HCT116 (cell line): ENCODE measurements around the gene TPST1. TPM values are rescaled to one million over a fixed set of nuclear protein-coding genes. Genes with fewer than 3 reads are reported as not detected.

Source experiments
- ATAC-seq: fragments of 200-7000 bp; cut with Tn5 transposase; 2 replicates; pipeline ENCODE4 v1.9.1; 2020; ENCODE audit warnings: mild to moderate bottlenecking, moderate library complexity
- BruUV-seq: library from RNA; stranded (reverse); fragments of 400-500 nt; replicated peaks from 2 replicates; lab custom pipeline; 2021; lab: Mats Ljungman, UMichigan
- CTCF ChIA-PET: fragments of 300-600 bp; sonication (Branson Sonifier 250); formaldehyde crosslinking; loops from one replicate; lab custom pipeline; 2021; ENCODE audit warnings: antibody characterized with exemption; lab: Charles Lee
- POLR2A ChIA-PET: fragments of 300-600, 350-600 bp; sonication (Branson Sonifier 250); formaldehyde crosslinking; loops from one replicate; lab custom pipeline; 2021; ENCODE audit warnings: antibody characterized with exemption; lab: Charles Lee
- RAD21 ChIA-PET, 2 experiments: fragments of 300-600 bp; sonication (Branson Sonifier 250); formaldehyde crosslinking; loops; one replicate each; lab custom pipeline; 2023; ENCODE audit warnings: low total read pairs in 2 of 2; ENCODE audit not compliant: uncharacterized antibody in 2 of 2, unreplicated experiment in 2 of 2, low non-redundant PET in 1 of 2; lab: Charles Lee
- DNase-seq: peaks from one replicate; pipeline ENCODE4 v3.0.0-alpha.2; 2010; ENCODE audit warnings: low read depth, low spot score
- H2AFZ ChIP-seq: fragments of 200-600 bp; shearing (Covaris generic), sonication (generic); 2 replicates; pipeline ENCODE4 v1.6.1; 2017; ENCODE audit warnings: low read depth, mixed run types, mixed read lengths, antibody characterized with exemption, low read length; ENCODE audit not compliant: poor library complexity, severe bottlenecking
- H3K27ac ChIP-seq: 2 replicates; pipeline ENCODE4 v1.5.1; 2012; ENCODE audit warnings: low read depth, low read length
- H3K27me3 ChIP-seq: fragments of 200-600 bp; sonication (generic); 2 replicates; pipeline ENCODE4 v1.6.1; 2016; ENCODE audit warnings: mixed run types, low read length, mixed read lengths; ENCODE audit not compliant: insufficient read depth
- H3K36me3 ChIP-seq, 2 experiments: fragments of 200-500 bp in 1 of 2; fragments of 200-600 bp in 1 of 2; sonication (Bioruptor generic) in 1 of 2; sonication (generic) in 1 of 2; 2 replicates each; pipeline versions ENCODE4 v1.5.1 to v1.6.1; 2014 to 2016; ENCODE audit warnings: low read length in 2 of 2, inconsistent platforms in 1 of 2, mixed read lengths in 1 of 2, mixed run types in 1 of 2; ENCODE audit not compliant: insufficient read depth in 2 of 2, control insufficient read depth in 1 of 2
- H3K4me1 ChIP-seq, 2 experiments: fragments of 200-600 bp in 1 of 2; sonication (generic) in 1 of 2; 2 replicates each; pipeline versions ENCODE4 v1.5.1 to v1.6.1; 2012 to 2017; ENCODE audit warnings: low read length in 2 of 2, inconsistent platforms in 1 of 2, mild to moderate bottlenecking in 1 of 2, mixed read lengths in 1 of 2, mixed run types in 1 of 2, moderate library complexity in 1 of 2; ENCODE audit not compliant: insufficient read depth in 2 of 2, control insufficient read depth in 1 of 2
- H3K4me2 ChIP-seq: fragments of 200-600 bp; sonication (generic); 2 replicates; pipeline ENCODE4 v1.6.1; 2017; ENCODE audit warnings: mixed run types, low read length, mixed read lengths
- H3K4me3 ChIP-seq, 2 experiments: fragments of 200-600 bp in 1 of 2; sonication (generic) in 1 of 2; replicated peaks in 1 of 2; 2 replicates each; pipeline ENCODE4 v1.5.1; 2011 to 2016; ENCODE audit warnings: low read length in 2 of 2, control low read depth in 1 of 2, low read depth in 1 of 2, mild to moderate bottlenecking in 1 of 2, mixed read lengths in 1 of 2, mixed run types in 1 of 2
- H3K79me2 ChIP-seq: fragments of 200-600 bp; sonication (generic); 2 replicates; pipeline ENCODE4 v1.6.1; 2017; ENCODE audit warnings: mild to moderate bottlenecking, mixed run types, low read length, moderate library complexity, mixed read lengths; ENCODE audit not compliant: insufficient read depth
- H3K9ac ChIP-seq: fragments of 200-600 bp; sonication (generic); 2 replicates; pipeline ENCODE4 v1.6.1; 2016; ENCODE audit warnings: low read length, mixed read lengths
- H3K9me2 ChIP-seq: fragments of 200-600 bp; sonication (generic), shearing (Covaris generic); 2 replicates; pipeline ENCODE4 v1.6.1; 2017; ENCODE audit warnings: mixed run types, mild to moderate bottlenecking, moderate library complexity; ENCODE audit not compliant: insufficient read depth
- H3K9me3 ChIP-seq, 2 experiments: fragments of 200-500 bp in 1 of 2; fragments of 200-600 bp in 1 of 2; sonication (Bioruptor generic) in 1 of 2; sonication (generic) in 1 of 2; 2 replicates each; pipeline ENCODE4 v1.6.1; 2014 to 2017; ENCODE audit warnings: low read length in 2 of 2, mixed read lengths in 2 of 2, inconsistent platforms in 1 of 2, low read depth in 1 of 2, mild to moderate bottlenecking in 1 of 2, mixed run types in 1 of 2, moderate library complexity in 1 of 2; ENCODE audit not compliant: control insufficient read depth in 1 of 2, insufficient read depth in 1 of 2
- H4K20me1 ChIP-seq: fragments of 200-600 bp; sonication (generic), shearing (Covaris generic); 2 replicates; pipeline ENCODE4 v1.6.1; 2017; ENCODE audit warnings: mixed run types, mild to moderate bottlenecking, moderate library complexity; ENCODE audit not compliant: insufficient read depth
- ATF3 ChIP-seq: IDR thresholded peaks from 2 replicates; pipeline ENCODE4 v1.6.1; 2012
- EGR1 ChIP-seq: IDR thresholded peaks from 2 replicates; pipeline ENCODE4 v1.6.1; 2012; ENCODE audit warnings: low read depth
- ELF1 ChIP-seq: IDR thresholded peaks from 2 replicates; pipeline ENCODE4 v1.6.1; 2012; ENCODE audit warnings: low read depth, borderline replicate concordance
- EZH2 ChIP-seq: fragments of 200-600 bp; sonication (generic); IDR thresholded peaks from 2 replicates; pipeline ENCODE4 v1.6.1; 2017; ENCODE audit warnings: antibody characterized with exemption, mixed run types
- EZH2phosphoT487 ChIP-seq: fragments of 200-600 bp; IDR thresholded peaks from 2 replicates; pipeline ENCODE4 v1.6.1; 2018; ENCODE audit warnings: antibody characterized with exemption, borderline replicate concordance
- FOSL1 ChIP-seq: IDR thresholded peaks from 2 replicates; pipeline ENCODE4 v1.6.1; 2012; ENCODE audit warnings: low read depth
- POLR2AphosphoS5 ChIP-seq: IDR thresholded peaks from 2 replicates; pipeline ENCODE4 v1.6.1; 2011; ENCODE audit warnings: mild to moderate bottlenecking, low read depth, low read length, moderate library complexity
- RAD21 ChIP-seq: IDR thresholded peaks from 2 replicates; pipeline ENCODE4 v1.6.1; 2012; ENCODE audit warnings: low read depth, mild to moderate bottlenecking
- SRF ChIP-seq: IDR thresholded peaks from 2 replicates; pipeline ENCODE4 v1.6.1; 2012; ENCODE audit warnings: low read depth
- YY1 ChIP-seq: IDR thresholded peaks from 2 replicates; pipeline ENCODE4 v1.6.1; 2011; ENCODE audit warnings: low read length, low read depth, moderate library complexity, mild to moderate bottlenecking; ENCODE audit not compliant: insufficient replicate concordance; ENCODE audit errors: extremely low read depth
- ZFX ChIP-seq: fragments of 450-650 bp; IDR thresholded peaks from 2 replicates; pipeline ENCODE4 v1.6.1; 2017
- ZNF274 ChIP-seq: fragments of 200-500 bp; sonication (Bioruptor generic); IDR thresholded peaks from 2 replicates; pipeline ENCODE4 v1.6.1; 2014; ENCODE audit warnings: mild to moderate bottlenecking, low read depth, low read length, inconsistent platforms
- intact Hi-C: fragments of 100-400 bp; cut with micrococcal nuclease; formaldehyde crosslinking; loops from 2 replicates; pipeline ENCODE4 v1.10.0; 2022
- total RNA-seq: library from RNA; stranded (reverse); gene quantifications from one replicate; pipeline ENCODE4 v1.2.1, GENCODE V29; 2021; ENCODE audit not compliant: unreplicated experiment

Gene TPST1
- total RNA-seq, 1 experiment from 2014 or later, result 11.4 TPM

GRCh38 chr7:66376264-66376945 lies 171.3 kb downstream of the TPST1 start:
- no peak for TF ChIP-seq ELF1
- no peak for TF ChIP-seq EZH2
- no peak for TF ChIP-seq YY1
- no peak for TF ChIP-seq EZH2phosphoT487
- TF ChIP-seq ATF3, result no peak
- no peak for TF ChIP-seq ZNF274
- no peak for TF ChIP-seq SRF
- ChIA-PET POLR2A (no interaction called here), RAD21 (no interaction called here), CTCF (no interaction called here)
- H3K79me2 ChIP-seq, result no peaks in the 10 kb centered on the region
- intact Hi-C loops, result no loop called here
- no peak overlapping the region for H3K4me3 ChIP-seq
- no peak overlapping the region for H3K4me2 ChIP-seq
- no peaks in the 10 kb centered on the region for H3K9me3 ChIP-seq
- H2AFZ ChIP-seq, result no peak overlapping the region
- no peak overlapping the region for H3K27ac ChIP-seq
- no TSS peak for BruUV-seq
- no peak overlapping the region for H3K9ac ChIP-seq
- ATAC-seq, result no peak
- H3K9me2 ChIP-seq, result no peaks in the 10 kb centered on the region
- no peaks in the 10 kb centered on the region for H4K20me1 ChIP-seq
- H3K4me1 ChIP-seq, result peaks cover 13 to 28% of the 10 kb centered on the region in 2 experiments
- no peak for DNase-seq
- H3K36me3 ChIP-seq, result no peaks in the 10 kb centered on the region
- no peaks in the 10 kb centered on the region for H3K27me3 ChIP-seq

- TF ChIP-seq ZFX, result no peak
- no peak for TF ChIP-seq EGR1
- TF ChIP-seq EZH2, result no peak
- TF ChIP-seq POLR2AphosphoS5, result no peak
- TF ChIP-seq YY1, result no peak
- TF ChIP-seq RAD21, result no peak
- no peak for TF ChIP-seq FOSL1
- TF ChIP-seq SRF, result no peak
- no peak for TF ChIP-seq ATF3
- DNase-seq, result no peak
- CTCF ChIA-PET, result no interaction called here
- Histone ChIP-seq H3K27ac (no peak overlapping the region), H3K27me3 (no peaks in the 10 kb centered on the region), H4K20me1 (no peaks in the 10 kb centered on the region), H3K9ac (no peak overlapping the region), H3K79me2 (no peaks in the 10 kb centered on the region), H3K36me3 (no peaks in the 10 kb centered on the region), H3K9me2 (no peaks in the 10 kb centered on the region), H2AFZ (no peak overlapping the region), H3K9me3 (no peaks in the 10 kb centered on the region), H3K4me1 (peaks cover 13 to 33% of the 10 kb centered on the region in 2 experiments), H3K4me3 (no peak overlapping the region), H3K4me2 (no peak overlapping the region)
- POLR2A ChIA-PET, result no interaction called here
- ATAC-seq, result no peak
- intact Hi-C loops, result no loop called here
- RAD21 ChIA-PET, result no interaction called here
- BruUV-seq, result no TSS peak
Observed at GRCh38 chr7:66377045-66377444, 171.9 kb downstream of the TPST1 start.
